NCI-H2081 treated with DMSO at 0.1 percent for 48 hours (cell line): ENCODE data around the gene EPB41L2.

Experiments used
- DNase-seq: peaks from one replicate; lab custom pipeline; 2025; lab: John Stamatoyannopoulos, UW

EPB41L2 gene

GRCh38 chr6:131061751-131062119, 1.3 kb downstream of the EPB41L2 start:
- DNase-seq, result no peak

GRCh38 chr6:131061041-131061750, 1.8 kb downstream of the EPB41L2 start:
- no peak for DNase-seq

GRCh38 chr6:131060311-131060710, 2.7 kb downstream of the EPB41L2 start:
- DNase-seq, result no peak

- no peak for DNase-seq
Observed at GRCh38 chr6:131059486-131059885, 3.6 kb downstream of the EPB41L2 start.

GRCh38 chr6:131058236-131058635, 4.8 kb downstream of the EPB41L2 start:
- DNase-seq, result no peak

- DNase-seq, result no peak
Observed at GRCh38 chr6:131054392-131055250, 8.4 kb downstream of the EPB41L2 start.

GRCh38 chr6:131053546-131054240, 9.4 kb downstream of the EPB41L2 start:
- no peak for DNase-seq

- DNase-seq, result no peak
Observed at GRCh38 chr6:131052181-131052580, 10.9 kb downstream of the EPB41L2 start.

GRCh38 chr6:131051341-131051740, 11.7 kb downstream of the EPB41L2 start:
- no peak for DNase-seq

GRCh38 chr6:131049608-131050007, 13.4 kb downstream of the EPB41L2 start:
- no peak for DNase-seq

GRCh38 chr6:131048933-131049515, 14.0 kb downstream of the EPB41L2 start:
- DNase-seq, result no peak

GRCh38 chr6:131048459-131048858, 14.6 kb downstream of the EPB41L2 start:
- DNase-seq, result no peak

GRCh38 chr6:131045139-131045538, 17.9 kb downstream of the EPB41L2 start:
- no peak for DNase-seq

- DNase-seq, result no peak
Observed at GRCh38 chr6:131043902-131044447, 19.1 kb downstream of the EPB41L2 start.

- DNase-seq, result no peak
Observed at GRCh38 chr6:131042664-131043063, 20.4 kb downstream of the EPB41L2 start.

- DNase-seq, result no peak
Observed at GRCh38 chr6:131041814-131042213, 21.2 kb downstream of the EPB41L2 start.

GRCh38 chr6:131040866-131041265, 22.2 kb downstream of the EPB41L2 start:
- DNase-seq, result no peak

- no peak for DNase-seq
Observed at GRCh38 chr6:131039345-131039680, 23.7 kb downstream of the EPB41L2 start.

GRCh38 chr6:131038597-131039344, 24.3 kb downstream of the EPB41L2 start:
- no peak for DNase-seq

GRCh38 chr6:131037194-131037897, 25.7 kb downstream of the EPB41L2 start:
- DNase-seq, result no peak

GRCh38 chr6:131036601-131037000, 26.4 kb downstream of the EPB41L2 start:
- DNase-seq, result no peak
